ENCODE measurements around the gene MROH2A. TPM values are rescaled to one million over a fixed set of nuclear protein-coding genes. Genes with fewer than 3 reads are reported as not detected.

MROH2A gene
- polyA plus RNA-seq, 3 donors from 2014 or later = not detected

- Mint-ChIP-seq H3K4me1 (no peaks in the 10 kb centered on the region), H3K27me3 (ENCODE audit: low read depth in 3 of 3) (peaks cover 0 to 3% (median 1%) of the 10 kb centered on the region in 3 donors), H3K36me3 (no peaks in the 10 kb centered on the region), H3K27ac (no peak overlapping the region), H3K9me3 (no peaks in the 10 kb centered on the region), H3K4me3 (no peak overlapping the region)
- no peak for DNase-seq
Measured at GRCh38 chr2:233821709-233822100, 43.6 kb downstream of the MROH2A start.

DNA sequence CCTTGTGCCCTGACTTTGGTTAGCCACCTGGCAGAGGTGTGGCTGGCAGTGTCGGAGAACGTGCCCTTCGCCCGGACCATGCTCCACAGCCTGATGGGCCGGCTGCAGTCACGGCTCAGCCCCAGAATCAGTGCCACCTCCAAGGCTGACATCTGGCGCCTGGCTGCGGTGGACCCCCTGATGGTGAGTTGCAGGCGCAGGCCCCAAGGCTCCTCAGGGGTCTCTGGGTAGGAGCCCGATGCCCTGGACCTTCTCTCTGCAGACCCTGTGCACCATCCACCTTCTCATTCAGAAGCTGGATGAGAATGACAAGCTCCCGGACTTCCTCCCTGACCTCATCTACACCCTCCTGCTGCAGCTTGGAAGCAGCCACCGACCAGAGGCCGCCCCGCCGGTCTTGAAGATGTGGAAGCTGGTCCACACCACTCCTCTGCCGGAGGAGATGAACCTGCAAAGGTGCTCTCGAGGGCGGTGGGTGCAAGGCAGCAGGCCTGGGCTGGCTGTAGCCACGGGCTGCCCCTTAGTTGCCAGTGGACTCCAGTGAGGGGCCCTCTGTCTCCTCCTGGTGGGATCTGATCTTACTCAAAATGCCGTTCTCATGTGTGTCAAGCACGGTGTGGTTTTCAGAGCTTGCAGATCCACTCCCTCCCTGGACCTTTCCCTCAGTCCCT is 44.1 kb downstream of the MROH2A start:
- no peak for DNase-seq
- Mint-ChIP-seq H3K27ac (no peak overlapping the region), H3K4me3 (no peak overlapping the region), H3K4me1 (no peaks in the 10 kb centered on the region), H3K27me3 (ENCODE audit: low read depth in 3 of 3) (peaks cover 0 to 3% (median 1%) of the 10 kb centered on the region in 3 donors), H3K9me3 (no peaks in the 10 kb centered on the region), H3K36me3 (no peaks in the 10 kb centered on the region)

- Mint-ChIP-seq H3K4me1 (no peaks in the 10 kb centered on the region), H3K36me3 (no peaks in the 10 kb centered on the region), H3K4me3 (no peak overlapping the region), H3K27ac (no peak overlapping the region), H3K9me3 (no peaks in the 10 kb centered on the region), H3K27me3 (ENCODE audit: low read depth in 3 of 3) (peaks cover 0 to 7% (median 1%) of the 10 kb centered on the region in 3 donors)
- no peak for DNase-seq
Measured at GRCh38 chr2:233822781-233823730, 44.9 kb downstream of the MROH2A start.

DNA sequence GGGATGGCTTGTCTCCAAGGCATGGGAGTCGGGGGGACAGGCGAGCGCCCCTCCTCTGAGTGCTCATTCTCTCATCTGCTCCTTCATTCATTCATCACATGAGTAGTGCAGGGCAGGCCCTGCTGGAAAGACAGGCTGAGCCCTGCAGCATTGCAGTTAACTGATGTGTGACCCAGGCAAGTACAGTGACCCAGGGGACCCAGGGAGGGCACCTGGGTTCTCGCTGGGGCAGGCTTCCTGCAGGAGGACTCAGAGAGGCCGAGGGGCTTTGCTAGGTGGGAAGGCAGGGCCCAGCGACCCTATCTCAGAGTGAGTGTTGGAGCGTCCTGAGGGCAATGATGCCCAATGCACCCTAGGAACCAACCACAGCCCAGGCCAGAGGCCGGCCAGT is 45.6 kb downstream of the MROH2A start:
- no peak for DNase-seq

DNA sequence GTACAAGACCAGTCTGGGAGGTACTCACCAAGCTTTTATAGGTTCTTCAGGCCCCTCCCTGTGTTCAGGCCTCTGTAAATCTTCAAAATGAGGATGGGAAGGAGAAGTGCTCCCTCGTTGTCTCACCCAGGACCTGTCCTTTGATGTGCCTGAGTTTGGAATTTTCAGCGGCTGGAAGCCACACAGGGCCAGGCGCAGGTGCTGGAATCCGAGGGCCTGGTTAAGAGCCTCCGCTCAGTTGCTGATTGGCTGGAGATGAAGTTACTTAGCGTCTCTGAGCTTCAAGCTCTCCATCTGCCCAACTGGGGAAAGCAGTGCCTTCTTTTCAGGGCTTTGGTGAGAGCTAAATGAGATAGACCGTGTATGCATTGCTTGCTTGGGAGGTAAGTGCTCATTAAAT is 46.2 kb downstream of the MROH2A start:
- H3K9me3 Mint-ChIP-seq = no peaks in the 10 kb centered on the region
- H3K27ac Mint-ChIP-seq = no peak overlapping the region
- DNase-seq = no peak
- no peak overlapping the region for H3K4me3 Mint-ChIP-seq
- no peaks in the 10 kb centered on the region for H3K4me1 Mint-ChIP-seq
- no peaks in the 10 kb centered on the region for H3K36me3 Mint-ChIP-seq
- peaks cover 0 to 7% (median 0%) of the 10 kb centered on the region in 3 donors for H3K27me3 Mint-ChIP-seq (ENCODE audit: low read depth in 3 of 3)

More for the DNA sequence above, 45.6 kb downstream of the MROH2A start:
- H3K4me1 Mint-ChIP-seq = no peaks in the 10 kb centered on the region
- H3K9me3 Mint-ChIP-seq = no peaks in the 10 kb centered on the region
- H3K27ac Mint-ChIP-seq = no peak overlapping the region
- H3K4me3 Mint-ChIP-seq = no peak overlapping the region
- peaks cover 0 to 7% (median 1%) of the 10 kb centered on the region in 3 donors for H3K27me3 Mint-ChIP-seq (ENCODE audit: low read depth in 3 of 3)
- no peaks in the 10 kb centered on the region for H3K36me3 Mint-ChIP-seq

- H3K4me1 Mint-ChIP-seq = no peaks in the 10 kb centered on the region
- DNase-seq = no peak
- H3K27me3 Mint-ChIP-seq (ENCODE audit: low read depth in 3 of 3) = peaks cover 0 to 4% (median 0%) of the 10 kb centered on the region in 3 donors
- H3K4me3 Mint-ChIP-seq = no peak overlapping the region
- no peaks in the 10 kb centered on the region for H3K36me3 Mint-ChIP-seq
- no peak overlapping the region for H3K27ac Mint-ChIP-seq
- H3K9me3 Mint-ChIP-seq = no peaks in the 10 kb centered on the region
Measured at GRCh38 chr2:233828546-233829192, 50.5 kb downstream of the MROH2A start.

DNA sequence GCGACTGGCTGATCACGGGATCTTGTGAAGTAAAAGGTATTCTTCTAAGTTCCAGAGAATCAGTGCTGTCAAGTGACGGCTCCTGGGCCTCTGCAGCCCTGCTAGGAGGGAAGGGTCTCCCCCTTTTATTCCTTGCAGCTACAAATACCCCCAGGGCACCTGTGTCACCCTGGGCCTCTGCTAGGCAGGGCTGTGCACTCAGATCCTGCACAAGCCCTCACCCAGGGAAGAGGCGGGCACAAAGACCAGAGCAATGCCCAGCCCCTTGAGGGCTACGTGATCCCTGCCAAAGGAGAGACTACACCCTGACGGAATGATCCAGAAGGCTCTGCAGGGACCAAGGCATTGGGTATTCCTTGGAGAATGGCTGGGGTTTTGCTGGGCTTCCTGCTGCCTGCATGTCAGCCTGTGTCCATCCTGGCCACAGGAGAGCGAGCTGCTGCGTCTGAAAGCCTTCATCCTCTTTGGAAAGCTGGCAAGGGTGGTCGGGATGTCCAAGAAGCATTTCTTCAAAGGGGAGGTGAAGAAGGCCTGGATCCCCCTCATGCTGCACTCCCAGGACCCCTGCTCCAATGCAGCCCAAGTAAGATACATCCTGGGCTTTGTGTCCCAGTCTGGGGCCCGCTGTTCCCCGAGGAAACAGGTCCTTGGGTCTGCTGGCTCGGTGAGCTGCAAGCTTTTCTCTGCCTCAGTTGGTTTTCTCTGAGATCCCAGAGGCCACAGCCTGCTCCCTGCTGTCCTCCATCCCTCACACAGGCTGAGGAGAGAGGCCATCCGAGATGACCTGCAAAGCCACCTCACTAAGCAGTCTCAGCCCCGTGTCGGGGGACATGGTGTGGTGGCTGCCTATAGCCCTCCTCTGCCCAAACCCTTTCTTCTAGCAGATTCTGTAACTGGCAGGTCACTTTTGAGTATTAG is 51.3 kb downstream of the MROH2A start:
- DNase-seq = no peak
- H3K9me3 Mint-ChIP-seq = no peaks in the 10 kb centered on the region
- H3K27ac Mint-ChIP-seq = no peak overlapping the region
- H3K4me1 Mint-ChIP-seq = no peaks in the 10 kb centered on the region
- no peaks in the 10 kb centered on the region for H3K36me3 Mint-ChIP-seq
- H3K4me3 Mint-ChIP-seq = no peak overlapping the region
- H3K27me3 Mint-ChIP-seq (ENCODE audit: low read depth in 3 of 3) = peaks cover 0 to 4% (median 2%) of the 10 kb centered on the region in 3 donors

GRCh38 chr2:233830111-233830802 is 52.1 kb downstream of the MROH2A start:
- Mint-ChIP-seq H3K27me3 (ENCODE audit: low read depth in 3 of 3) (peaks cover 0 to 4% (median 2%) of the 10 kb centered on the region in 3 donors), H3K27ac (no peak overlapping the region), H3K4me1 (no peaks in the 10 kb centered on the region), H3K9me3 (no peaks in the 10 kb centered on the region), H3K36me3 (no peaks in the 10 kb centered on the region), H3K4me3 (no peak overlapping the region)
- no peak for DNase-seq

- H3K4me3 Mint-ChIP-seq = no peak overlapping the region
- H3K27ac Mint-ChIP-seq = no peak overlapping the region
- no peak for DNase-seq
Measured at GRCh38 chr2:233831011-233831721, 53.0 kb downstream of the MROH2A start.

GRCh38 chr2:233831861-233832260 is 53.7 kb downstream of the MROH2A start:
- Mint-ChIP-seq H3K9me3 (no peaks in the 10 kb centered on the region), H3K4me3 (no peak overlapping the region), H3K27me3 (ENCODE audit: low read depth in 3 of 3) (peaks cover 0 to 5% (median 2%) of the 10 kb centered on the region in 3 donors), H3K36me3 (no peaks in the 10 kb centered on the region), H3K4me1 (no peaks in the 10 kb centered on the region), H3K27ac (no peak overlapping the region)
- DNase-seq = no peak

More at GRCh38 chr2:233831011-233831721, 53.0 kb downstream of the MROH2A start:
- Mint-ChIP-seq H3K36me3 (no peaks in the 10 kb centered on the region), H3K4me1 (no peaks in the 10 kb centered on the region), H3K9me3 (no peaks in the 10 kb centered on the region), H3K27me3 (ENCODE audit: low read depth in 3 of 3) (peaks cover 0 to 5% (median 2%) of the 10 kb centered on the region in 3 donors)

DNA sequence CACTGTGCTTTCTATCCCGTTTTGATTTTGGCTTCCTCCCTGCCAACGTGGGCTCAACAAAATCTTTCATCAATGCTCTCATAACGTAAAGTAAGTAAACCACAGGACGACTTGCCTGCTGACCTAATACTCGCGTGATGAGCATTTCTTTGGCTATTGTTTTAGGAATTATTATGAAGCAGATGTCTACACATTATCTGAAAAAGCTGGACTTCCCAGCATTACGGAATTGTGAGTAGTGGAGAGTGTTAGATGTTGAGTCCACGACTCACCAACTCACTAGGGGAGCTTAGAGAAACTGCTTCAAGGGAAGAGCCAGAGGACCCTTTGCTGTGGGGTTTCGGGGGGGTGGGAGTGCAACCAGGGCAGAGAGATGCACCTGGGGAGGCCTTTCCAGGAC is 54.3 kb downstream of the MROH2A start:
- Mint-ChIP-seq H3K4me3 (no peak overlapping the region), H3K27ac (no peak overlapping the region), H3K9me3 (no peaks in the 10 kb centered on the region), H3K4me1 (no peaks in the 10 kb centered on the region), H3K27me3 (ENCODE audit: low read depth in 3 of 3) (peaks cover 0 to 5% (median 2%) of the 10 kb centered on the region in 3 donors), H3K36me3 (no peaks in the 10 kb centered on the region)
- DNase-seq = no peak

DNA sequence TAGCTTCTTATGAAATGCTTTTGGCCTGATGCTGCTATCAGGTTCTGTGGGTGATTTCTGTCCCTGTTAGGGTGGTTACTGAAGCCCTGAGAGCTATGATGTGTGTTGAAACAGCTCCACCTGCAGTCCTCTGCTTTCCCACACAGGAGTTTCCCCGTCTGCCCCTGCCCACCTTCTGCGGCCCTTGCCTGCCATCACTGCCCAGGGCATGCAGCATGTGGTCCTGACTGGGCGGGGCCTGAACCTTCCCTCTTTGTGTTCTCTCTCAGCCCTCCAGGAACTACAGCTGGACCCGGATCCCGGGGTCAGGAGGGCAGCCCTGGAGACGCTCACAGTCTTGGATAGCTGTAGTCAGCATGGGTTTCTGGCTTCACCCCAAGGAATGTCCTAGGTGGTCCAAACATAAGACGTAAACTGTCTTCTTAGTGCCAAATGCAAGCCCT is 54.8 kb downstream of the MROH2A start:
- Mint-ChIP-seq H3K27ac (no peak overlapping the region), H3K36me3 (no peaks in the 10 kb centered on the region)

More for the DNA sequence above, 54.8 kb downstream of the MROH2A start:
- no peak for DNase-seq
- H3K4me1 Mint-ChIP-seq = no peaks in the 10 kb centered on the region
- no peak overlapping the region for H3K4me3 Mint-ChIP-seq
- H3K9me3 Mint-ChIP-seq = no peaks in the 10 kb centered on the region
- H3K27me3 Mint-ChIP-seq (ENCODE audit: low read depth in 3 of 3) = peaks cover 0 to 3% (median 2%) of the 10 kb centered on the region in 3 donors
